GM12873 (cell line): ENCODE data around the gene NOSIP.

ENCODE experiments used
- TF ChIP-seq, protein P1 (sequence below): IDR thresholded peaks from 2 replicates; pipeline ENCODE4 v1.5.1; 2012; ENCODE audit warnings: low read depth, mild to moderate bottlenecking, moderate library complexity, low read length, control low read depth; ENCODE audit not compliant: insufficient read depth; ENCODE audit errors: missing control alignments

Gene NOSIP

DNA sequence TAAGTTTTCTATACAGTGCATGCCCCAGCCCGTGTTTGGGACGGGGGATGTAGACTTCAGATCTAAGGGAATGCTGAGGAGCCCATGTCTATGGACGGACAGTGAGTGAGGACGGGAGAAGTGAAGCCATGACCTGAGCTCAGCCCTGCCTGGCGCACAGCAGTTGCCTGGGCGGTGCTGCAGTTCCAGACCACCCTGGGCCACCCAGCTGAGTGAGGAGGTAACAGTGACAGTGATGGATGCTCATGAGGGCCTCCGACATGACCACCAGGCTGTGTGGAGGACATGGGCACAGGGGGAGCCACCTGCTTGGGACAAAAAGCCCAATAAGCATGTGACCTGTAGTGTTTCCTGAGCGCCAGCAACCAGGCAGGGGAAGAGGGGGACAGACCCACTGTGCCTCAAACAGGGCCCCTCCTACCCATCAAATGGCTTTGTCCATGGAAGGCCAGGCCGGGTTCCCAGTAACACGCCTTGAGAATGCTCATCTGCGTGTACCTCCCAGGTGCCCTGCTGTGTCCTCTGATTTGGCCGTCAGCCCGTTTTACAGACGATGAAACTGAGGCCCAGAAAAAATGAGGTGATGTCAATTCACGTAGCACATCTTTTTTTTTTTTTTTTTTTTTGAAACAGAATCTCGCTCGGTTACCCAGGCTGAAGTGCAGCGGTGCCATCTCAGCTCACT, 22.6 kb downstream of the NOSIP start:
- TF ChIP-seq, protein P1, sequence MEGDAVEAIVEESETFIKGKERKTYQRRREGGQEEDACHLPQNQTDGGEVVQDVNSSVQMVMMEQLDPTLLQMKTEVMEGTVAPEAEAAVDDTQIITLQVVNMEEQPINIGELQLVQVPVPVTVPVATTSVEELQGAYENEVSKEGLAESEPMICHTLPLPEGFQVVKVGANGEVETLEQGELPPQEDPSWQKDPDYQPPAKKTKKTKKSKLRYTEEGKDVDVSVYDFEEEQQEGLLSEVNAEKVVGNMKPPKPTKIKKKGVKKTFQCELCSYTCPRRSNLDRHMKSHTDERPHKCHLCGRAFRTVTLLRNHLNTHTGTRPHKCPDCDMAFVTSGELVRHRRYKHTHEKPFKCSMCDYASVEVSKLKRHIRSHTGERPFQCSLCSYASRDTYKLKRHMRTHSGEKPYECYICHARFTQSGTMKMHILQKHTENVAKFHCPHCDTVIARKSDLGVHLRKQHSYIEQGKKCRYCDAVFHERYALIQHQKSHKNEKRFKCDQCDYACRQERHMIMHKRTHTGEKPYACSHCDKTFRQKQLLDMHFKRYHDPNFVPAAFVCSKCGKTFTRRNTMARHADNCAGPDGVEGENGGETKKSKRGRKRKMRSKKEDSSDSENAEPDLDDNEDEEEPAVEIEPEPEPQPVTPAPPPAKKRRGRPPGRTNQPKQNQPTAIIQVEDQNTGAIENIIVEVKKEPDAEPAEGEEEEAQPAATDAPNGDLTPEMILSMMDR = no peak

DNA sequence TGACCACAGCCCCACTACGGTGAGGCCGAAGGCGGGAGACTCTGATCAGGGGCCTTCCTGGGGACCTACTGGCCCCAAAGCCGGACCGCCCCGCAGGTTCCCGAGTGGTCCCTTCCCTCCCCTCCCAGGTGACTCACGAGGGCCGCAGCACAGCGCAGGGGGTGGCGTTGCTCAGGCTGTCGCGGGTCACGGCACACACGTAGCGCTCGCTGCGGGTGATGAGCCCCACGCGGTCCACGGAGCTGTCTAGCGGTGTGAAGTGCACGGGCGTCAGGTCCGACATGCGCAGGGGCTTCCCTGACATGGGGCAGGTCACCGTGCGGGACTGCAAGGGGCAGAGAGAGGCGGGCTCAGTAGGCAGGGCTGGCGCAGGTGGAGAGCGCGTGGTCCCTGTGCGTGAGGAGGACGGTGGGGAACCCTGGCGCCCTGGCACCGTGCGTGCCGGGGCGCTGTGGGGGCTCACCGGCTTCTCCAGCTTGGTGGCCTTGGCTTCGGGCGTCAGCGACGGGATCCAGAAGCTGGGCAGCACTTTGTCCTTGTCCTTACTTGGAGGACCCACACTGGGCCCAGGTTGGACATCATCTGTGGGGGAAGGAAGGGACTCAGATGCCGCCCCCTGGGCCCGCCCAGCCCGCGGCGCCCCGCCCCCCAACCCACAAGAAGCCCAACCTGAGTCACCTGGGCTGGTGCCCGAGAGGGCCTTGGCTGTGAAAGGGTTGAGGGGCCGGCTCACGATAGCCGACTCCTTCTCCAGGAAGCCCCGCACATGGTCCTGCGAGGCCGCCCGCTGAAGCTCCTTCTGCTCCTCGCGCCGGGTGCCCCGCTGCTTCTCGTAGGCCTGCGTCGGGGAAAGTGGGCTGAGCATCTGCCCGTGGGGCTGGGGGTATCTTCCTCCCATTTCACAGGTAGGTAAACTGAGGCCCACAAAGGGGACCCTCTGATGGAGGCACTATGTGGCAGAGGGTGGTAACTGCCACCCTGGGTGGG, 23.7 kb downstream of the NOSIP start:
- TF ChIP-seq, protein P1 = no peak

DNA sequence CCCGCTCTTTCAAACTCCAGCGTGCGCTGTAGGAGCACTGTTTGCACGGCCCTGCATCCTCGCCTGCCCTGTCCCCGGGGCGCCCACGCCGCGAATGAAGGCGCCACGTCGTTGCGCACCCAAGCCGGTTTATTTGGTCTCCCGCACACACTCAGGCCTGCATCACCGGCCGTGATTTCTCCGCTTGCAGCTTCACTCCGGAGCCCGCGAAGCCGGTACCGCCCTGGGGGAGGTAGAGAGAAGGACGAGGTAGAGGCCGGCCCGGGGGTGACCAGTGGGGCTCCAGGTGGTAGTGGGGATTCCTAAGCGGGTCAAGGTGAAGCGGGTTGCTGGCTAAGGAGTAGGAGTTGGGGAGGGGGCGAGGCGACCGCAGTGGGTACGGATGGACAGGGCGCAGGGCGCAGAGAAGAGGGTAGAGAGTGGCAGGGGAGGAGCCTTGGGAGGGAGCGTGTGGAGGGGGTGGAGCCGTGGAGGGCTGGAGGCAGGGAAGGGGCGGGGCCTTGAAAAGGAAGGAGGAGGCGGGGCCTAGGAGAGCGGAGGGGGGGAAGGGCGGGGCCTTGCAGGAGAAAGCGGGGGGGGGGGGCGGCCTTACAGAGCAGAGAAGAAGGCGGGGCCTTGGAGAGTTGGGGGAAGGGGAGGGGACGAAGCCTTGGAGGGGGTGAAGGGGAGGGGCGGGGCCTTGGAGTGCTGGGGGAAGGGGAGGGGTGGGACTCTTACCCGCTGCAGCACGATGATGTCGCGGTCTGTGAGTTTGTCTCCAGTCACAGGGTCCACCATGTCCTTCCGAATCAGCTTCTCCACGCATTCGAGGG, 24.6 kb downstream of the NOSIP start:
- TF ChIP-seq, protein P1 = no peak

DNA sequence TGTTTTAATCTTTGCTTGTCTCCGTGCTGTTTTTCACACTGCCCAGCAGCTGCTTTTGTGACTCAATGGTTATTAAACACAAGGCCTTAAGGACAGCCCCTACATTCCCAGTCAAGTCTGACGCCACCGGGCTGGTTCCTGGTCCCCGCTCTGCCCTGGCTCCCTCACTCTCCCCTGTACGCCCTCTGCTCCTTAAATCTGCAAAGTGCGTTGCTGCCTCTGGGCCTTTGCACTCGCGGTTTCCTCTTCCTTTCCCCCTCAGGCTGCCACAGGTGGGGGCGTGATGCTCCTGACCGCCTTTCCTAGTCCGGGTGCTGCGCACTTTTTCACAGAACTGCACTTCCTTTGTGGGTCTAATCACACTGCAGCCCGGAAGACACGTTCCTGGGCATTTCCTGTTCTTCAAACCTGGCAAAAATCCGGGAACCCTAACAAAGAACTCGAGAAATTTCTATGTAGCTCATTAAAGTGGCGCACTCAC, 25.6 kb downstream of the NOSIP start:
- TF ChIP-seq, protein P1 = no peak

DNA sequence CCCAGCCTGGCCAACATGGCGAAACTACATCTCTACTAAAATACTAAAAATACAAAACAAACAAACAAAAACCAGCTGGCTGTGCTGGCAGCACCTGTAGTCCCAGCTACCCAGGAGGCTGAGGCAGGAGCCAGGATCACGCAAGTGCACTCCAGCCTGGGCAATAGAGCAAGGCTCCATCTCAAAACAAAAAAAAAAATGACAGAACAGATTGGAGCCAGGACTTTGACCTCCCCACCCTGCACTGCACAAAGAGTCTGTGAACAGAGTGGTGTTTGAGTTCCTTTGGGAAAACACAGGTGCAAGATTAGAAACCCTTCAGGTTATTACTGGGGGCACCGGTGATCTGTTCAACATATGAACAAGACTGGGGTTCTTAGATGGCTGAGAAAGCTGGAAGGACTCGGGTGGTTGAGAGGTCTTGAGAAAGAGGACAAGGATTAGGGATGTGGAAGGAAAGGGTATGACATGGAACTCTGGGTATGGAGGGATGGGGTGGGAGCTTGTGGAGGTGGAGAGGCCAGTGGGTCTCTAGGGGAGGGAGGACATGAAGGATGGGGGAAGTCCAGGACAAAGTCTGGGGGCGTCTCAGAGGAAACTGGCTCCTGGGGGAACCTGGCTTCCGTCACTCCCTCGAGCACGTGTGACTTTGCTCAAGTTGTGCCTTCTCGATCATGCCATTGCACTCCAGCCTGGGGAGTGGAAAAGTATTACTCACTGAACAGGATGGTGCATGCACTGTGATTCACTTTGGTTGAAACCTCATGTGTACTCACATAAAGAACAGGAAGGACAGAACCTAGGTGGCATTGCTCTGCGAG, 26.7 kb downstream of the NOSIP start:
- TF ChIP-seq, protein P1 = no peak

DNA sequence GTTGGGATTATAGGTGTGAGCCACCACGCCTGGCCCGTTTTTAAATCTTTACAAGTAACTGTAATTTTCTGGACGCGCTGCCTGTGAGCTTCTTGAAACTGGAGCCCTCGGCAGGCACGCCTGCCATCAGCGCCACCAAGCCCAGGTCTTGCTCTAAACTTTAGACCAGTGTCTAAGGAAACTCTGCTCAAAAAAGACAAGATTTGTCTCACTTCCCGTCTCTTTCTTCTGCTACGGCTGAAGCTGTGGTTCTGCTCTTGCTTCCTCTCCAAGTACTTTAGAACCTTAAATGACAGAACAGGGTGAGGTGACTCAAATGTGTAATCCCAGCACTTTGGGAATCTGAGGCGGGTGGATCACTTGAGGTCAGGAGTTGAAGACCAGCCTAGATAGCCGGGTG, 27.6 kb downstream of the NOSIP start:
- TF ChIP-seq, protein P1 = no peak
